HCT116 (cell line): Measurements from ENCODE around the gene PRPH2. TPM values are rescaled to one million over a fixed set of nuclear protein-coding genes. Genes with fewer than 3 reads are reported as not detected.

Experiments used
- ATAC-seq: fragments of 200-7000 bp; cut with Tn5 transposase; 2 replicates; pipeline ENCODE4 v1.9.1; 2020; ENCODE audit warnings: mild to moderate bottlenecking, moderate library complexity
- BruUV-seq: library from RNA; stranded (reverse); fragments of 400-500 nt; replicated peaks from 2 replicates; lab custom pipeline; 2021; lab: Mats Ljungman, UMichigan
- CTCF ChIA-PET: fragments of 300-600 bp; sonication (Branson Sonifier 250); formaldehyde crosslinking; loops from one replicate; lab custom pipeline; 2021; ENCODE audit warnings: antibody characterized with exemption; lab: Charles Lee
- POLR2A ChIA-PET: fragments of 300-600, 350-600 bp; sonication (Branson Sonifier 250); formaldehyde crosslinking; loops from one replicate; lab custom pipeline; 2021; ENCODE audit warnings: antibody characterized with exemption; lab: Charles Lee
- RAD21 ChIA-PET, 2 experiments: fragments of 300-600 bp; sonication (Branson Sonifier 250); formaldehyde crosslinking; loops; one replicate each; lab custom pipeline; 2023; ENCODE audit warnings: low total read pairs in 2 of 2; ENCODE audit not compliant: uncharacterized antibody in 2 of 2, unreplicated experiment in 2 of 2, low non-redundant PET in 1 of 2; lab: Charles Lee
- DNase-seq: peaks from one replicate; pipeline ENCODE4 v3.0.0-alpha.2; 2010; ENCODE audit warnings: low read depth, low spot score
- H2AFZ ChIP-seq: fragments of 200-600 bp; shearing (Covaris generic), sonication (generic); 2 replicates; pipeline ENCODE4 v1.6.1; 2017; ENCODE audit warnings: low read depth, mixed run types, mixed read lengths, antibody characterized with exemption, low read length; ENCODE audit not compliant: poor library complexity, severe bottlenecking
- H3K27ac ChIP-seq: 2 replicates; pipeline ENCODE4 v1.5.1; 2012; ENCODE audit warnings: low read depth, low read length
- H3K27me3 ChIP-seq: fragments of 200-600 bp; sonication (generic); 2 replicates; pipeline ENCODE4 v1.6.1; 2016; ENCODE audit warnings: mixed run types, low read length, mixed read lengths; ENCODE audit not compliant: insufficient read depth
- H3K36me3 ChIP-seq, 2 experiments: fragments of 200-500 bp in 1 of 2; fragments of 200-600 bp in 1 of 2; sonication (Bioruptor generic) in 1 of 2; sonication (generic) in 1 of 2; 2 replicates each; pipeline versions ENCODE4 v1.5.1 to v1.6.1; 2014 to 2016; ENCODE audit warnings: low read length in 2 of 2, inconsistent platforms in 1 of 2, mixed read lengths in 1 of 2, mixed run types in 1 of 2; ENCODE audit not compliant: insufficient read depth in 2 of 2, control insufficient read depth in 1 of 2
- H3K4me1 ChIP-seq, 2 experiments: fragments of 200-600 bp in 1 of 2; sonication (generic) in 1 of 2; 2 replicates each; pipeline versions ENCODE4 v1.5.1 to v1.6.1; 2012 to 2017; ENCODE audit warnings: low read length in 2 of 2, inconsistent platforms in 1 of 2, mild to moderate bottlenecking in 1 of 2, mixed read lengths in 1 of 2, mixed run types in 1 of 2, moderate library complexity in 1 of 2; ENCODE audit not compliant: insufficient read depth in 2 of 2, control insufficient read depth in 1 of 2
- H3K4me2 ChIP-seq: fragments of 200-600 bp; sonication (generic); 2 replicates; pipeline ENCODE4 v1.6.1; 2017; ENCODE audit warnings: mixed run types, low read length, mixed read lengths
- H3K4me3 ChIP-seq, 2 experiments: fragments of 200-600 bp in 1 of 2; sonication (generic) in 1 of 2; replicated peaks in 1 of 2; 2 replicates each; pipeline ENCODE4 v1.5.1; 2011 to 2016; ENCODE audit warnings: low read length in 2 of 2, control low read depth in 1 of 2, low read depth in 1 of 2, mild to moderate bottlenecking in 1 of 2, mixed read lengths in 1 of 2, mixed run types in 1 of 2
- H3K79me2 ChIP-seq: fragments of 200-600 bp; sonication (generic); 2 replicates; pipeline ENCODE4 v1.6.1; 2017; ENCODE audit warnings: mild to moderate bottlenecking, mixed run types, low read length, moderate library complexity, mixed read lengths; ENCODE audit not compliant: insufficient read depth
- H3K9ac ChIP-seq: fragments of 200-600 bp; sonication (generic); 2 replicates; pipeline ENCODE4 v1.6.1; 2016; ENCODE audit warnings: low read length, mixed read lengths
- H3K9me2 ChIP-seq: fragments of 200-600 bp; sonication (generic), shearing (Covaris generic); 2 replicates; pipeline ENCODE4 v1.6.1; 2017; ENCODE audit warnings: mixed run types, mild to moderate bottlenecking, moderate library complexity; ENCODE audit not compliant: insufficient read depth
- H3K9me3 ChIP-seq, 2 experiments: fragments of 200-500 bp in 1 of 2; fragments of 200-600 bp in 1 of 2; sonication (Bioruptor generic) in 1 of 2; sonication (generic) in 1 of 2; 2 replicates each; pipeline ENCODE4 v1.6.1; 2014 to 2017; ENCODE audit warnings: low read length in 2 of 2, mixed read lengths in 2 of 2, inconsistent platforms in 1 of 2, low read depth in 1 of 2, mild to moderate bottlenecking in 1 of 2, mixed run types in 1 of 2, moderate library complexity in 1 of 2; ENCODE audit not compliant: control insufficient read depth in 1 of 2, insufficient read depth in 1 of 2
- H4K20me1 ChIP-seq: fragments of 200-600 bp; sonication (generic), shearing (Covaris generic); 2 replicates; pipeline ENCODE4 v1.6.1; 2017; ENCODE audit warnings: mixed run types, mild to moderate bottlenecking, moderate library complexity; ENCODE audit not compliant: insufficient read depth
- ATF3 ChIP-seq: IDR thresholded peaks from 2 replicates; pipeline ENCODE4 v1.6.1; 2012
- CEBPB ChIP-seq: IDR thresholded peaks from 2 replicates; pipeline ENCODE4 v1.6.1; 2012; ENCODE audit warnings: low read depth
- CTCF ChIP-seq, 3 experiments: fragments of 200-600 bp in 1 of 3; sonication (generic) in 1 of 3; IDR thresholded peaks in 2 of 3; conservative IDR thresholded peaks in 1 of 3; 2 replicates each; pipeline ENCODE4 v1.5.1; 2012 to 2017; ENCODE audit warnings: low read depth in 2 of 3, low read length in 2 of 3, antibody characterized with exemption in 1 of 3, borderline replicate concordance in 1 of 3, control low read depth in 1 of 3, mild to moderate bottlenecking in 1 of 3, mixed read lengths in 1 of 3, mixed run types in 1 of 3, moderate library complexity in 1 of 3; ENCODE audit not compliant: insufficient read depth in 1 of 3
- FOSL1 ChIP-seq: IDR thresholded peaks from 2 replicates; pipeline ENCODE4 v1.6.1; 2012; ENCODE audit warnings: low read depth
- JUND ChIP-seq: IDR thresholded peaks from 2 replicates; pipeline ENCODE4 v1.6.1; 2012
- POLR2AphosphoS5 ChIP-seq: IDR thresholded peaks from 2 replicates; pipeline ENCODE4 v1.6.1; 2011; ENCODE audit warnings: mild to moderate bottlenecking, low read depth, low read length, moderate library complexity
- REST ChIP-seq: IDR thresholded peaks from 2 replicates; pipeline ENCODE4 v1.6.1; 2012; ENCODE audit warnings: low read depth
- ZBTB33 ChIP-seq: IDR thresholded peaks from 2 replicates; pipeline ENCODE4 v1.6.1; 2011; ENCODE audit warnings: mild to moderate bottlenecking, low read length, moderate library complexity; ENCODE audit not compliant: insufficient replicate concordance; ENCODE audit errors: extremely low read depth
- intact Hi-C: fragments of 100-400 bp; cut with micrococcal nuclease; formaldehyde crosslinking; loops from 2 replicates; pipeline ENCODE4 v1.10.0; 2022
- total RNA-seq: library from RNA; stranded (reverse); gene quantifications from one replicate; pipeline ENCODE4 v1.2.1, GENCODE V29; 2021; ENCODE audit not compliant: unreplicated experiment

The PRPH2 gene
- total RNA-seq, 1 experiment from 2014 or later, result not detected

GRCh38 chr6:42694586-42694985 is 27.8 kb downstream of the PRPH2 start:
- ChIA-PET RAD21 (no interaction called here), POLR2A (no interaction called here), CTCF (no interaction called here)
- peaks cover 16 to 31% of the 10 kb centered on the region in 2 experiments; a peak in 3 of 4 replicates for H3K4me1 ChIP-seq
- no TSS peak for BruUV-seq
- intact Hi-C loops, result no loop called here
- no peak overlapping the region for H2AFZ ChIP-seq
- H3K9ac ChIP-seq, result no peak overlapping the region
- H3K79me2 ChIP-seq, result no peaks in the 10 kb centered on the region
- no peaks in the 10 kb centered on the region for H3K9me3 ChIP-seq
- DNase-seq, result no peak
- no peak for ATAC-seq
- H3K27me3 ChIP-seq, result no peaks in the 10 kb centered on the region
- no peak overlapping the region for H3K27ac ChIP-seq
- no peak overlapping the region for H3K4me3 ChIP-seq
- no peaks in the 10 kb centered on the region for H4K20me1 ChIP-seq
- no peaks in the 10 kb centered on the region for H3K9me2 ChIP-seq
- TF ChIP-seq REST (no peak), JUND (no peak), ATF3 (no peak)
- H3K4me2 ChIP-seq, result no peak overlapping the region
- H3K36me3 ChIP-seq, result peaks cover 0 to 12% of the 10 kb centered on the region in 2 experiments; a peak in 3 of 4 replicates

GRCh38 chr6:42693725-42694323 is 28.6 kb downstream of the PRPH2 start:
- Histone ChIP-seq H3K9me2 (no peaks in the 10 kb centered on the region), H2AFZ (no peak overlapping the region), H3K4me1 (peaks cover 16 to 31% of the 10 kb centered on the region in 2 experiments; a peak in 3 of 4 replicates), H3K27ac (peak overlapping the region; percentile 51; the same call in 1 of the 2 replicates), H3K36me3 (peaks cover 3 to 19% of the 10 kb centered on the region in 2 experiments; a peak in 3 of 4 replicates), H3K79me2 (no peaks in the 10 kb centered on the region), H4K20me1 (no peaks in the 10 kb centered on the region), H3K27me3 (no peaks in the 10 kb centered on the region), H3K4me2 (no peak overlapping the region), H3K9ac (no peak overlapping the region), H3K9me3 (no peaks in the 10 kb centered on the region), H3K4me3 (no peak overlapping the region)
- POLR2A ChIA-PET, result interaction anchor here (1.0 kb wide), 1 partner anchor 186 kb away, joined by 3 read pairs; the partner anchor contains the start of gene RPL7L1
- BruUV-seq, result no TSS peak
- no peak for DNase-seq
- intact Hi-C loops, result no loop called here
- RAD21 ChIA-PET, result no interaction called here
- no peak for TF ChIP-seq FOSL1
- TF ChIP-seq ZBTB33, result no peak
- TF ChIP-seq POLR2AphosphoS5, result no peak
- no peak for TF ChIP-seq CTCF (IDR thresholded peaks at IDR 0.05 in 2 of 3, conservative IDR thresholded peaks at IDR 0.05 in 1 of 3; ENCODE audit: borderline replicate concordance in 1 of 3, insufficient read depth in 1 of 3, low read depth in 2 of 3, low read length in 2 of 3)
- no peak for TF ChIP-seq CEBPB
- ATAC-seq, result no peak
- CTCF ChIA-PET, result no interaction called here
